PC-3 (cell line): ENCODE results near the gene CFAP20DC.

ENCODE experiments used
- EZH2 ChIP-seq: fragments of 300-600 bp; sonication (generic); IDR thresholded peaks from one replicate; pipeline ENCODE4 v1.6.1; 2017; ENCODE audit warnings: antibody characterized with exemption, mild to moderate bottlenecking, low read length; ENCODE audit not compliant: unreplicated experiment
- EZH2phosphoT487 ChIP-seq: fragments of 300-600 bp; sonication (generic); IDR thresholded peaks from 2 replicates; pipeline ENCODE4 v1.6.1; 2018; ENCODE audit warnings: mild to moderate bottlenecking, antibody characterized with exemption, low read length, borderline replicate concordance
- TF ChIP-seq, protein P1 (sequence below): fragments of 300-600 bp; sonication (generic); conservative IDR thresholded peaks from 2 replicates; pipeline ENCODE4 v1.5.1; 2017; ENCODE audit warnings: antibody characterized with exemption, low read depth, mild to moderate bottlenecking, low read length

DNA sequence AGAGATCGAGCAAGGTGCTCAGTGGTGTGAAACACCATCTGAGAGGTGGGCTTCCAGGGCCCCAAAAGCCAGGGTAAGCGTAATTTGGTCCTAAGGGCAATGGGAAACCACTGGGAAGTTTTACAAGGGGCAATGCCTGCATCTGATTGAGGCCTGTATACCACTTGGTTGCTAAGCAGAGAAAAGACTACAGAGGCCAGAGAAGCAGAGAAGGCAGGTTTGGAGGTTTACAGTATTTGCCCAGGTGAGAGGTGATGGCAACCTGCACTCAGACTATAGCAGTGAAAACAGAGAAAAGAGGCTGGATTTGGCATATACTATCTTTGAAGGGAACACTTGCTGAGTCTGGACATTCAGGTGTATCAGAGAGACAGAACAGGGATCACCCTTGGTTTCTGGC lies 249.8 kb downstream of the CFAP20DC start:
- TF ChIP-seq EZH2phosphoT487 (no peak), EZH2 (no peak)
- TF ChIP-seq, protein P1, sequence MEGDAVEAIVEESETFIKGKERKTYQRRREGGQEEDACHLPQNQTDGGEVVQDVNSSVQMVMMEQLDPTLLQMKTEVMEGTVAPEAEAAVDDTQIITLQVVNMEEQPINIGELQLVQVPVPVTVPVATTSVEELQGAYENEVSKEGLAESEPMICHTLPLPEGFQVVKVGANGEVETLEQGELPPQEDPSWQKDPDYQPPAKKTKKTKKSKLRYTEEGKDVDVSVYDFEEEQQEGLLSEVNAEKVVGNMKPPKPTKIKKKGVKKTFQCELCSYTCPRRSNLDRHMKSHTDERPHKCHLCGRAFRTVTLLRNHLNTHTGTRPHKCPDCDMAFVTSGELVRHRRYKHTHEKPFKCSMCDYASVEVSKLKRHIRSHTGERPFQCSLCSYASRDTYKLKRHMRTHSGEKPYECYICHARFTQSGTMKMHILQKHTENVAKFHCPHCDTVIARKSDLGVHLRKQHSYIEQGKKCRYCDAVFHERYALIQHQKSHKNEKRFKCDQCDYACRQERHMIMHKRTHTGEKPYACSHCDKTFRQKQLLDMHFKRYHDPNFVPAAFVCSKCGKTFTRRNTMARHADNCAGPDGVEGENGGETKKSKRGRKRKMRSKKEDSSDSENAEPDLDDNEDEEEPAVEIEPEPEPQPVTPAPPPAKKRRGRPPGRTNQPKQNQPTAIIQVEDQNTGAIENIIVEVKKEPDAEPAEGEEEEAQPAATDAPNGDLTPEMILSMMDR = no peak
